ENCODE measurements around the gene CYTH3.
"Not testable (repeated sequence)": the region's sequence is repeated elsewhere in the genome, so short reads cannot be mapped to it uniquely, and the experiment has no call there.

The CYTH3 gene

DNA sequence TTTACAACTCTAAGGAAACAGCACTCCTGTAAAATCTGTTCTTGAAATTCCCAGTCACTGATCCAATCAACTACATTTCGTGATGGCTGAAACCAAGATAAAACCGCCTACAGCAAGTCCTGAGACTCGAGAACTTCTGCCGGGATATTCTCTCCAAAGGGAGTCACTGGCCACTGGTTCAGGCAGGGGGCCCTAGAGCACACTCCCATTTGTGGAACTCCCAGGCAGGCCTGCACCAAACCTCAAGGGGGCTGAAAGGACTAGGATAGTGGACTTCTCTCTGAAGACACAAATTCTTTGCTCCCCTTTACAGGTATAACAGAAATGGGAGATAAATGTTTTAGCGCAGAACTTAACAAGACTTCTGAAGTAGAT lies 16.3 kb downstream of the CYTH3 start:
- DNase-seq = no peak

- DNase-seq = no peak
Observed at GRCh38 chr7:6254866-6255265, 17.6 kb downstream of the CYTH3 start.

GRCh38 chr7:6252748-6253147 lies 19.7 kb downstream of the CYTH3 start:
- no peak for DNase-seq

DNA sequence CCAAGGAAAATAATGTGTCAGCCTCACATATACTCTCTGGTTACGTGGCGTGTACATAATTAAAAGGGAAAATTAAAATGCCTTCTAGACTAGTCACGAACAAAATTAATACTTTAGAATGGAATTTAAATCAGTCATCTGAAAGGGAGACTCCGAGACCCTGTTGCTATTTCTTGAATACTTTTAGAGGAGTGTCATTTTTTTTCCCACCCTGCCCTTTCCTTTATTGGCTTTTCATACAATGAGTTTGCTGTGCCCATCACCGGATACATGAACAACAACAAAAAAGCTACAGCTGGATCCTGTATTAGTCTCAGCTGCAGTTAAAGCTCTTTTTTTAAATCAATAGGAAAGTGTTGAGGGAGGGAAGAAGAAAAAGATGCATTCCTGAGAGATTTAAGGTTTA lies 20.1 kb downstream of the CYTH3 start:
- no peak for DNase-seq

DNA sequence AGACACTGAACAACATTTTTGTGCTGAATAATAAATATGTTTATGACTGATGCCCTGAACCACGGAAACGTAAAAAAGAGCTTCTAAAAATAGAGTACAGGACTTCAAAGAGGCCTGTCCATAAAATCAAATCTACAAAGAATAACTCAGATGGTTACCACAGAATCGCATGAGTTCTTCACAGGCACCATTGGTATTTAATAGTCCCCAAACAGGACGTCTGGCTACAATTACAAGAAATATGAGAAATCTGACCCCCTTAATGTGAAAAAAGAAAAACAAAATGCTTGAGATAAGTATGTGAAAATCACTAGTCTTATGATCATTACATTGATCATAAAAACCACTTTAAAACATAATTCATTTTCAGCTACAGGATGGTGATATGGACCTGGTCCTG lies 20.8 kb downstream of the CYTH3 start:
- DNase-seq = no peak

GRCh38 chr7:6250364-6250833 lies 22.0 kb downstream of the CYTH3 start:
- no peak for DNase-seq

GRCh38 chr7:6249043-6249442 lies 23.4 kb downstream of the CYTH3 start:
- no peak for DNase-seq

GRCh38 chr7:6248581-6248980 lies 23.8 kb downstream of the CYTH3 start:
- no peak for DNase-seq

DNA sequence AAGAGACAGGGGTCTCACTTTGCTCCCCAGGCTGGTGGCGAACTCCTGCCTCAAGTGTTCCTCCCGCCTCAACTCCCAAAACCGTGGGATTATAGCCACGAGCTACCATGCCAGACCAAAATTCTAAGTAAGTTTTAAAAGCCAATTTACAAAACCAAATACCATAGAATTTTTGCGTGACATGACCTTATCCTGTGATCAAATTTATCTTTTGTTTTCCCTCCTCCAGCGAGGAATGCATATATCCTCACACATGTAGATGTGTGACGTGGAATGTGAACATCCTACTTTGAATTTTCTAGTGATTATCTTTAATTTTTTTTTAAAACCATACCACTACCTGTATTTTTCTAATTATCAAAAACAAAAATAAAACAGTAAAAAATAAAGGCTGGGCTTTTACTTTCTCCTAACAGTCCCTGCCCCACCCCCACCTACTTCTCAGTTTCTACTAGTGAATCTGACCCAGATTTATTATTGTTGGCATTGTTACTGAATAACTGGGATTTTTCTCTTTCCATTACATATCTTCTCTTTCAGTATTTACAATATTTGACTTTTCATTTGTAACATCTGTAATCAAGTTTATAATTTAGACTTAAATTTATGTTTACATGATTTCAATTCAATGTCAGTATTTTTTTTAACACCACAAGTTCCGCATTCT lies 26.0 kb downstream of the CYTH3 start:
- no peak for DNase-seq

DNA sequence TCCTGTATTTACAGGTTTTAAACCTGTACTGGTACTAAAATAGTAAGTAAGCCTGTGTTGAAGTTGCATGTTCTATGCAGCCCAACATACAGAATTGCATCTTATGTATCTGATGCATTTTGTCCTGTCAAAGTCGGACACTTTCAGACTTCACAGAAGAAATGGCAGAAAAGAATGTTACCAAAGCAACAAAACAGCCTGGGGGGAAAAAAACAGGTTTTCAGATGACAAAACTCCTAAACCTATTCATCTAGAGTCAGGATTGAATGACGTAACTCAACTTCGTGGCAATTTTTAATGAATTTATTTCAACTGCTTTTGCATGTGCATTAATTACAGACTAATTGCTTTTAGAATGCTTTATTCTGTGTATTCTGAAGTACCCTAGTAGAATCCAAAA lies 28.4 kb downstream of the CYTH3 start:
- no peak for DNase-seq

DNA sequence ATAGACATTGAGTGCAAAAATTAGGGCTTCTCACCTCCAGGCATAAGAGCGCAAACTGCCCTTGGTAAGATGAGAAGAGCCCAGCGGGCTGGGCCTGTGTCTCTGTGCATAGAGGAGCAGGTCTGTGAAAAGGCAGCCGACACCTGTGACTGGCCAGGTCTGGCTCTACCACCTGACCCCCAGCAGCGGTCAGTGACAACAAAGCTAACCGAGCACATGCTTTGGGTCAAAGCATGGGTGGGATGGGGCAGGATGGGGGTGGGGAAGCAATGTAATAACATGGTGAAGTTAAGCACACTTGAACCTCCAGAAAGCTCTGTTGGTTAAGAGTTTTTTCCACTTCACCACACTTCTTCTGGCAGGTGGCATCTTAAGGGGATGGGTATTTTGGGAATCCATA lies 29.3 kb downstream of the CYTH3 start:
- no peak for DNase-seq

GRCh38 chr7:6242561-6242960 lies 29.9 kb downstream of the CYTH3 start:
- no peak for DNase-seq

GRCh38 chr7:6241607-6241973 lies 30.8 kb downstream of the CYTH3 start:
- no peak for DNase-seq

DNA sequence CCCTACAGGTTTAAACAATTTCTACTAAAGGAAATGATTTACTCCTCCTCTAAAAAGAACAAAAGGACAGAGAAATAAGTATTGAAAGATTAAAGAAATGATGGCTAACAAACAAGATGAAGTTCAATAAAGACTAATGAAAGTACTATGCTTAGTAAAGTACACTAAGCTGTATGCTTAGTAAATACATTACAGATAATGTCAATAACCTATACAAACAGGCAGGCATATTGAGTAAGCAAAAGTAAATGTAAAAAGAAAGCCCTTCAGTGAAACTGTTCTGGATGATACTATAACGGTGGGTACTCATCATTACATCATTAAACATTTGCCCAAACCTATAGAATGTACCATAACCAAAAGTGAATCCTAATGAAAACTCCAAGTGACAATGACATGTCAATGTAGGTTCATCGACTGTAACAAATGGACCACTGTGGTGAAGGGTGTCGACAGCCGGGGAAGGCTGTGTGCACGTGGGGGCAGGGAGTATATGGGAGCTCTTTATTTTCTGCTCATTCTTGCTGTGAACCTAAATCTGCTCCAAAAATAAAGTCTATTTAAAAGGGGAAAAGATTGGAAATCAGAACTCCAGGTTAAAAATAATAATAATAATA lies 34.0 kb downstream of the CYTH3 start:
- DNase-seq = no peak

DNA sequence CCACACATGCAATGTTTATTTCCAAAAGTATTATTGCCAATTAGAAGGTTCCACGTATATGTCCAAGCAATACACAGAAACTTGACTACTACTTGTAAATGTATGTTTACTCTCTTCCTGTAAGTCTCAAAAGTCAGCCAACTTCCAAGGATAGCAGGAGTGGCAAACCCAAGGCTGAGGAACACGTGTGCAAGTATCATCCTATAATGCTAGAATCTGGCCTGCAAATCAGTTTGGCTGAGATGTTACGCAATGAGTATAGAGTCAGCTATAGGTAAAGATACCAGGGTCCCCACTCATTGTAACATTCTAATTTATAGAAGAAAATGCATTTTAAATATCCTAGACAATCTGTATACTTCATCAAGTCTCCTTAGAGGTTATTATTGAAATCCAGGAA lies 34.7 kb downstream of the CYTH3 start:
- DNase-seq = no peak

DNA sequence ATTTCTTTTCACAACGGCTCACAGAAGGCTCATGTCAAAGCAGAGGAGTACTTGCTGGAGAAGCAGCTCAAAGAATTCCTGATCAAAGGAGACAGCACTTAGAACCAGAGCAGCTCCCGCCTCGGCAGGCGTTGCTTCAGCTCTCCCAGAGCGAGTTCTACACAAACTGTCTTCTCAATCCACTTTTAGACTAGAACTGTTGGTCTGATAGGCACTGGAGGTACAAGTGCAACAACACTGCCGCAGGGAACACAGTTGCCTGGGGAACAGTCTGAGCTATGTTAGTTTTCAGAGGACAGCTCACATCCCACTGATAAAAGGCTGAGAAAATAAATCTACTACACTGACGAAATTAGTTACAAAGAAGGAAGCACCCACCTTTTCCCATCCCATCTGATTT lies 35.4 kb downstream of the CYTH3 start:
- no peak for DNase-seq

DNA sequence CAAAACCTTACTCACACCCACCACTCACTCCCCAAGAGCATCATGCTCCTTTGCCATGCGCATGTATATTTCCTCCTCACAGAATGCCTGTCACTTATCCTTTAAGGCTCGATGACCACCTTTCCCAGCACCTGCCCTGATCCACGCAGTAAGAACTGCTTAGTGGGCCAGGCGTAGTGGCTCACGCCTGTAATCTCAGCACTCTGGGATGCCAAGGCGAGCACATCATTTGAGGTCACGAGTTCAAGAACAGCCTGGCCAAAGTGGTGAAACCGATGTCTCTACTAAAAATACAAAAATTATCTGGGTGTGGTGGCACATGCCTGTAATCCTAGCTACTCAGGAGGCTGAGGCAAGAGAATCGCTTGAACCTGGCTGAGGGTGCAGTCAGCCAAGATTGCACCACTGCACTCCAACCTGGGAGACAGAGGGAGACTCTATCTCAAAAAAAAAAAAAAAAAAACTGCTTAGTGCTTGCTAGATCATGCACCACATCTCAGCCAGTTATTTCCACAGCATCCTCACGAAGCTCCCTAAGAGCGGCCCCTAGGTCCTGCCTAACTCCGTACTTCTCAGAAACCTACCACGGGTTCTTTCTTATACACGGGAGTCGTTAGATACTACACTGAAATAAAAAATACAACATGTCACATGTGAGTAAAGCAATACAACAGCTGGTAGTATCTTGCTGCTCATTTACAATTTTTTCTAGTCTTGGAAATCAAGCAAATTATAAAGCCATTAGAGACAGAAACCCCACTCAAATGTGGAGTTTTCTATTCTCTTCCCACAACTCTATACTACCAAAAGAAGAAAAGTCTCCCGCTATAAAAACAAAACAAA lies 37.2 kb downstream of the CYTH3 start:
- DNase-seq = no peak

DNA sequence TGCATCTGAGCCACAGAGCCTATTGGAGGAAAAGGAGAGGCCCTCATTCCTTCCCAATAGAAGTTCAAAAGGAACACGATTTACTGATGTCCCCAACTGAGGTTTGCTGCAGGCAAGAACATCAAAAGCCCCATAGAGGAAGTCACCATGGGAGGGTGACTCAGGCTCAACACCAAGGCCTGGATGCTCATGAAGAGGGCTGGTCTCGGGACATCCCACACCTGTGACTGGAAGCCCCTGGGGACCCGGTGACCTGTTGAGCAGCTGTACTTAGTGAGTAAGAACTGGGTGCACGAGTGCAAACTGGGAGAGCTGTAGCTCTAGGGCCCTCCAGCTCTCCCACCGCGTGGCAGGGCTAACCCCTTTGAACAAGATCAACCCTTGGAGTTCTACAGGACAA lies 38.0 kb downstream of the CYTH3 start:
- no peak for DNase-seq

GRCh38 chr7:6232534-6232933 lies 39.9 kb downstream of the CYTH3 start:
- DNase-seq = no peak

DNA sequence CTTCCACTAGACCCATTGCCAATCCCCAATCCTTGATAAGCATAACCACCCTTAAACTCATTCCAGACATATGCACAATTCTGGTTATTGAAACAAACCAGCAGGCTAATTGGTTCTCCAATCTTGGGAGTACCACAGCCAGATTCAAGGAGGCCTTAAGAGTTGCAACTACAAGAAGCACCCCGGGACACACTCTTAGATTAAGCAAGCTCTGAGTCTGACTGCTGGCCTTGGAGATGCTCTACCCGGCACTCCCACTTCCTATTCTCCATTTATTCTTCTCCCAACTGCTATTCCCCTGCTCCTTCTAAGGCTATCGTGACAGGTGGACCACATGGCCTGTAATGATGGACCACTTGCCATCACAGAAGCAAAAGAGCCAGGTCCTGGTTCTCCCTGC lies 40.3 kb downstream of the CYTH3 start:
- no peak for DNase-seq

GRCh38 chr7:6231184-6231583 lies 41.2 kb downstream of the CYTH3 start:
- DNase-seq = no peak

DNA sequence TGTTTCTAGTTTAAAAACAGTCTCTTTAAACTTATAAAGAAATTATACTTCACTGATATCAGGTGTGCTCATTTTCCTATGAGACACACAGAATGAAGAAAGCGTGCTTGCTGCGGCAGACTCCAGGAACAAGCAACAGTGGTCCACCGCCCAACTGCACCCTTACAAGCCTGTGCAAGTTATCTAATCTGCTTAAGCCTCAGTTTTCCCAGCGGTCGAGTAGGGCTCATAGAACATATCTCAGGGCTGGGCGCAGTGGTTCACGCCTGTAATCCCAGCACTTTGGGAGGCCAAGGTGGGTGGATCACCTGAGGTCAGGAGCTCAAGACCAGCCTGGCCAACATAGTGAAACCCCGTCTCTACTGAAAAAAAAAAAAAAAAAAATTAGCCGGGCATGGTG lies 43.1 kb downstream of the CYTH3 start:
- DNase-seq = not testable (repeated sequence)

GRCh38 chr7:6228361-6229229 lies 43.8 kb downstream of the CYTH3 start:
- no peak for DNase-seq
